ENCODE data around the gene NISCH. TPM values are rescaled to one million over a fixed set of nuclear protein-coding genes. Genes with fewer than 3 reads are reported as not detected.
"Not testable (repeated sequence)": the region's sequence is repeated elsewhere in the genome, so short reads cannot be mapped to it uniquely, and the experiment has no call there.

Gene NISCH
- total RNA-seq, 1 donor, result 70.6 TPM

DNA sequence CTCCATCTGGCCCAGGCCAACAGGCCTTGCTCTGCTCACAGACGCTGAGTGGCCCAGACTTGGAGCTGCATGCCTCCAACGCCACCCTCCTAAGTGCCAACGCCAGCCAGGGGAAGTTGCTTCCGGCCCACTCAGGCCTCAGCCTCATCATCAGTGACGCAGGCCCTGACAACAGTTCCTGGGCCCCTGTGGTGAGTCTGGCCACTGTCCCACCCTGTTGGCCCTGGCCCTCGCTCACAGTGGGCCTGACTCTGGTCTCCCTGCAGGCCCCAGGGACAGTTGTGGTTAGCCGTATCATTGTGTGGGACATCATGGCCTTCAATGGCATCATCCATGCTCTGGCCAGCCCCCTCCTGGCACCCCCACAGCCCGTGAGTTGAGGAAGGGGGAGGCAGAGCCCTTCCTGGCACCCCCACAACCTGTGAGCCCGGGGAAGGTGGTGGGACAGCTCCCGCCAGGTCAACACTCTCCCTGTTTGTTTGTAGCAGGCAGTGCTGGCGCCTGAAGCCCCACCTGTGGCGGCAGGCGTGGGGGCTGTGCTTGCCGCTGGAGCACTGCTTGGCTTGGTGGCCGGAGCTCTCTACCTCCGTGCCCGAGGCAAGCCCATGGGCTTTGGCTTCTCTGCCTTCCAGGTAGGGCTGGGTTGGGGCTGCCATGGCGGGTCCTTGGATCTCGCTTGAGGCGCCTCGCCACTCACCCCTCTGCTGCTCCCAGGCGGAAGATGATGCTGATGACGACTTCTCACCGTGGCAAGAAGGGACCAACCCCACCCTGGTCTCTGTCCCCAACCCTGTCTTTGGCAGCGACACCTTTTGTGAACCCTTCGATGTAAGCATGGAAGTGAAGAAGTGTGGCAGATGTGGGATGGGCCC lies 68.2 kb downstream of the NISCH start:
- DNase-seq (ENCODE audit: low read depth in 2 of 3, low spot score in 2 of 3), result no peak

DNA sequence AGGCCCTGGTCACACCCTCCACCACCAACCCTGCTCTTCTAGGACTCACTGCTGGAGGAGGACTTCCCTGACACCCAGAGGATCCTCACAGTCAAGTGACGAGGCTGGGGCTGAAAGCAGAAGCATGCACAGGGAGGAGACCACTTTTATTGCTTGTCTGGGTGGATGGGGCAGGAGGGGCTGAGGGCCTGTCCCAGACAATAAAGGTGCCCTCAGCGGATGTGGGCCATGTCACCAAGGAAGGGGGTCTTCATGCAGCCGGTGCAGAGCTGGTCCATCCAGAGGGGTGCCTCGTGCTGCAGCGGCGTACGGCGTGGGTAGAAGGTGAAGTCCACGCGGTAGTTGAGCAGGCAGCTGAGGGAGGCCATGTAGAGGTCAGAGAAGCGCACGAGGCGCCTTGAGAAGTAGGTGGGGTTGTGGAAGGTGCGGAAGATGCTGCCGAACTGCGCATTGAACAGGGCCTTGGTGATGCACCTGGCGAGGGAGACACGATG lies 68.9 kb downstream of the NISCH start:
- no peak for DNase-seq (ENCODE audit: low read depth in 2 of 3, low spot score in 2 of 3)

DNA sequence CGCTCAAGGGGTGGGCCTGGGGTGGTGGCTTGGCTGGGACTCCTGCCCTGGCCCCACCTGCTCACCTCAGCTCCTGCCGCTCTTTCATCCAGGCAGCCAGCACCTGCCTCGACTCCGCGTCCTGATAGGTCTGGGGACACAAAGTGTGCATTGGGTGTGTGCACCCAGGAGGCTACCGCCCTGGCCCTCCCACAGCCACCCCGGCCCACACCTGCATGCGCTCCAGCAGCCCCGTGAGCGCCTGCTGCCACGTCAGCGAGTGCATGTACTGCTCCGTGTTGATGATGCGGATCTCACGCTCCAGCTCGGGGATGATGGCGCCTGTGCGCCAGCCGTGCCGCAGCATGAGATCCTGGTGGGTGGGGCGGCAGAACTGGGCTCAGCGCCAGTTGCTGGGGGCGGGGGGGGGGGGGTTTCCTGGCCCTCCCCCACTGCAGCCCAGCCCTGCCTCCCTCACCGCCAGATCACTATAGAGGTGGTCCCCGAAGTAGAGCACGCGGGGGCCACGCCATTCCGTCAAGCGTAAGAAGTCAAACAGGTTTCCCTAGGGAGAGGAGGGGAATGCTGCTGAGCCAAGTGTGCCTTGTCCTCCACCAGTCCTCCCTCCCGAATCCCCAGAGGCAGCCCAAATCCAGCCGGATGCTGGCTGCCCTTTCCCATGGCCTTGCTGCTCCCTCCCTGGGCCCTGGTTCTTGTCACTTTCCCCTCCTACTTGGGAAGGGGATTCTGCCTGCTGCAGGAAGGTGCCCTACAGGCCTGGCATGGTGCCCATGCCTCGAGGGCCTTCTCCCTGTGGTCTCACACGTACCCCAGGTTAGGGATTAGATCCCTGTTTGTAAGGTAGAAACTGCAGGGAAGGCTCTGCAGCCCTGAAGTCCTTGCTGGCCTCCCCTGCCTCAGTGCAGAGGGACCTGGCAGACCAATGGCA lies 69.6 kb downstream of the NISCH start:
- DNase-seq (ENCODE audit: low read depth in 2 of 3, low spot score in 2 of 3), result no peak

DNA sequence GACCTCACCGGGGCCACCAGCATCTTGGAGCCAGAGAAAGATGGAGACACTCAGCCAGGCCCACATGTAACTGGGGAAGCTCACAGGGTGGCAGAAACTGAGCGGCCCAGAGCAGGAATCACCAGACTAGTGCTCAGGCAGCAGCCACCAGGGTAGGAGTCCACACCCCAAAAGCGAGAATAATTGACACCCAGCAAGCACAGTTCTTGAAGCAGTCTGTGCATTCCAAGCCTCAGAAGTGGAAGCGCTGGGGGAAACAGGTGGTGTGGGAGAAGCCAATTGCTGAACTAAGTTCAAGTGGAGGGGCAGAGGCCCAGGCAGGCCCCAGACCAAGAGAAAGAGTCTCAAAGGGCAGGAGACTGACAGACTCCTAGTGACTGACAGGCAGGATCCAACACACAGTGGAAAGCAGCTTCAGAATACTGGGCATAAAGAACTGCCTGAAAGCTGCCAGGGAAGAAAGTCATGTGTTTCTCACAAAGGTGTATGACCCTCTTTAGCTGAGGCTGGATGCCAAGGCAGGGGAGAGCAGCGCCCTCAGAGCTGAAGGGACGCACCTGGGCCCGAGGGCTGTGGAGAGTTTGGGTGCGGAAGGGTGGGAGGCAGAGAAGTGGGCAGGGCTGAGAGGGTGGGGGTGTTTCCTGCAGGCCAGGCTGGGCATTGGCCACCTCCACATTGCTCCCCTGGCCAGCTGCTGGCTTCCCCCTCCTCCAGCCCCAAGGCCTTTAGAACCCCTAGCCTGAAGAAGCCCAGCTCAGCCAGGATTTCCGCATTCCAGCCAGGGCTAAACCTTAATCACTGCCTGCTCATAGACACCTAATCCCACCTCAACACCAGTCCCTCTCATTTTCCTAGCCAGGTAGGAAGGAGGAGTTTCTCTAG lies 70.5 kb downstream of the NISCH start:
- no peak for DNase-seq (ENCODE audit: low read depth in 2 of 3, low spot score in 2 of 3)

DNA sequence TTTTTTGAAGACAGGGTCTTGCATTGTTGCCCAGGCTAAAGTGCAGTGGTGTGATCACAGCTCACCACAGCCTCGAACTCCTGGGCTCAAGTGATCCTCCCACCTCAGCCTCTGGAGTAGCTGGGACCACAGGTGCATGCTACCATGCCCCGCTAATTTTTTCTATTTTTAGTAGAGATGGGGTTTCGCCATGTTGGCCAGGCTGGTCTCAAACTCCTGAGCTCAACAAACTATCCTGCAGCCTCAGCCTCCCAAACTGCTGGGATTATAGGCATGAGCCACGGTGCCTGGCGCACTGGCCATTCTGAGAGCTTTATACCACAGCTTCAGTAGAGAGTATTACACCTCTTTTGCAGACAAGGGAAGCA lies 71.3 kb downstream of the NISCH start:
- DNase-seq (ENCODE audit: low read depth in 2 of 3, low spot score in 2 of 3), result not testable (repeated sequence)

DNA sequence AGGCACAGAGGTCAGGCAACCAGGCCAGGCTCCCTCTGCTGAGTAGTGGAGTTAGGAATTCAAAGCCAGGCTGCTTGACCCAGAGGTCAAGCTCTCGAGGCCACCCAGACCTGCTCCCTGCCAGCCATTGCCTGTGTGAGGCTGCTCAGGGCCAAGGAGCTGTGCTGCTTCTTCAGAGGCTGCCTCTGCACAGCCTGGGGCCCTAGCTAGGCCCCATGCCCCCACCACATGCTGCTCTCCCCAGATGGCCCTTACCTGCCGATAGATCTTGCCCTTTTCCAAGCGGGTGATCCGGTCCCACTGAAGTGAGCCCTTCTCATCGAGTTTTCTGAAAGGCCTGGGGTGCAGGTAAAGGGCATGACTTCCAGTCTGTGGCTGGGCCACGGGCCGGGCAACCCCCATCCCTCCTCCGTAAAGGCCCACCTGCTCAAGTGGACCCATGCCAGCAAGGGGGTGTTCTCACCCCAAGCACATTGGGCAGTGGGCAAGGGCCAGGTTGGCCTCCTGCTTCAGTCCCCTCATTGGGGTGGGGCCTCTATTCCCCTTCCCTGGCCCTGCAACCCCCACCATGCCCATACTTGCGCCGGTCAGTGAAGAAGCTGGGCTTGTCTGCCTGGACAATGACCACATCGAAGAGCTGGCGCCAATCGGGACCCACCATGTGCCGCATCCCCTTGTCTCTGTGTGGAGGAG lies 71.8 kb downstream of the NISCH start:
- no peak for DNase-seq (ENCODE audit: low read depth in 2 of 3, low spot score in 2 of 3)

DNA sequence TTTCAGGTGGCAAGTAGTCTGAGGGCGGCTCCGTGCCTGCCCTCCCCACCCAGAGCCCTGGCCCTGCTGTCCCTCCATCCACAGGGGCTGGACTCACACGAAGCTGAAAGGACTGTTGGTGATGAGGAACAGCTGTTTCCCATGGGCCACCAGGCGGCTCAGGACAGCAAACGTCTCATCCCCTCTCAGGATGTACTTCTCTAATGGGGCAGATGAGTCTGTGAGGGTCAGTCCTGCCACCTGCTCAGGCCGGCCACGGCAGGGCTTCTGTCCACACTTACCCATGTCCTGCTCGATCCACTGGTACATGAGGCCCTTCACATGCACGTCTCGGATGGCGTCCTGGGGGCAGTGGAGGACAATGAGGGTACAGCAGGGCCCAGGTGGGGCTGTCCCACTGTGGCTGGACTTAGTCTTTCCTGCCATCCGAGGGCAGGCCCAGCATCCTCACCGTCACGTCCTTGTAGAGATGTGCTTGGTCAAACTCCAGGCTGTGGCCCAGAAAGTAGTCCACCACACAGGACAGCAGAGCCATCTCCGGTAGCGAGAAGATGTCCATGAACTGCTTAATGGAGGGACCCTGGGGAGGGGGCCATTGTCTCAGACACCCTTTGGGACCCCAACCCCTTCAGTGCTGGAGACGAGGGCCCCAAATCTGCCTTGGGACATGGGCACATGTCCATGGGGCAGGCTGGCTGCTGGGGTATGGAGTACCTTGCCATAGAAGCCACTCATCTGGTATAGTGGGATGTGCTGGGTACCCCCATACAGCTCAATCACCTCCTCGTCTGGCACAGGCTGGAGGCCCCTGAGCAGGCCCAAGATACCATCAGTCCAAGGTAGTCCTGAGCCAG lies 72.6 kb downstream of the NISCH start:
- no peak for DNase-seq (ENCODE audit: low read depth in 2 of 3, low spot score in 2 of 3)

DNA sequence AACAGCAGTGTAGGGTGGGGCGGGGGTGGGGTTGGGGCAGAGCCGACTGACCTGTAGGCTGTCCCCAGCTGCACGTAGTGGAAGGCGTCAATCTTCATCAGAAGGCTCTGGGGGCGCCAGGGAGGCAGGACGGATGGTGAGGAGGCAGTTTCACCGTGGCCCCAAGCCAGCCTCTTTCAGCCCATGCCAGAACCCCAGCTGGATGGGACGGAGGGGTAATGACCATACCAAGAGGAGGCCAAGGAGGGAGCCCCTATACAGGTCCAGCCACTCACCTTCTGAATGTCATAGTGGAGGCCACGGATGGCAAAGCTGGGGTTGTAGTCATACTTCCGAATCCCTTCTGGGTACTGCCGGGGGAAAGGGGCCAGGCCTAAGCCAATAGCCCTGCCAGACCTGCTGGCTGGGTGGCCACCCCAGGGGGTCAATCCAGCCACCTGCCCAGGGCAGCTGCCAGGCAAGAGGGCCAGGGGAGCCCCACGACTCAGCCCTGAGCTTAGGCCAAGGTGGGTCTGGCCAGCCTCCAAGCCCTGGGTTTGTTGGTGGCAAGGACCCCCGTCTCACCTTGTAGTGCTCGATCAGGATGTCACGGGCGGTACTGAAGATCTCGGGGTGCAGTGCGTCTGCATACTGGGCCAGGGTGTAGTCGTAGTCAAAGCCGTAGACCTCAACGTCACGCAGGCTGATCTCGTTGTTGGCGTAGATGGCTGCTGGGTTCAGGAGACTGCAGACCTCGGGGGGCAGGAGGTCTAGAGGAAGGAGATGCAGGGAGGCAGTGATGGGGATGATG lies 73.4 kb downstream of the NISCH start:
- no peak for DNase-seq (ENCODE audit: low read depth in 2 of 3, low spot score in 2 of 3)

DNA sequence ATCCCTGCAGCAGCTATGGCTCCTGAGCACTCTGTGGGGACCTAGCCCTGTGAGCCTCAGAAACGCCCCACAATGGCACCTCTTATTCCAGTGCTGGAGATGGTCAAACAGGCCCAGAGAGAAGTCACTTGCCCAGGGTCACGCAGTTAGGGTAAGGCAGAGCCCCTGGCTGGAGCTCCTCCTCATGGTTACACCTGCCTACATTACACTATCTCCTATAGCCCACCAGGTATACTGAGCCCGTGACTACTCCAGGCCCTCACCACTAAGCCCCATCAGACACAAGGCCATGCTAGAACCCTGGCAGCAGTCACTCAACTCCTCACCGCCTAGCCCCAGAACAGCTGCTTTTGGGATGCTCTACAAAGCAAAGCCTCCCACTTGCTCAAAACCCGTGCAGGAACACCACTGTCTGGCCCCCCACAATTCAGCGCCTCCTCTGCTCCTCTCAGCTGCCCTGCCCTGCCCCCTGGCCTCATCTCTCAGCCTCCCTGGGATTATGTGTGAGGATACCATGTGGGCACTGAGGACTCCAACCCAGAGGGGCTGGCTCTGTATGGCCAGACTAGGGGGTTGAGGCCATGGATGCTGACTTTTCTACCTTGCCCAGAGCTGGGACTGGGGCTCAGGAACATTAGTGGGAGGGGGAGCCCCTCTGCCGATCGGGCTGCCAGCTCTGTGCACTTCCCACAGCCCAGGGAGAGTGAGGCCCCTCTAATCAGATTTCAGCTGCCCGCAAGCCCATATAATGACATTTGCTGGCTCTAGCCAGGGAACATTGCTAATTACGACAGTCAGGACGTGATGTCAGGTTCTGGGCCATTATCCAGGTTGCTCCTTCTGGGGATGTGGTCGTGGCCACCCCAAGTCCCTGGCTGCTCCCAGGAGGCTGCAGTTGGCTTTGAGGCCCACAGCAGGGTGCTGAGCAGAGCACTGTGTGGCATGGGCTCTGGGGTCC lies 74.3 kb downstream of the NISCH start:
- no peak for DNase-seq (ENCODE audit: low read depth in 2 of 3, low spot score in 2 of 3)

DNA sequence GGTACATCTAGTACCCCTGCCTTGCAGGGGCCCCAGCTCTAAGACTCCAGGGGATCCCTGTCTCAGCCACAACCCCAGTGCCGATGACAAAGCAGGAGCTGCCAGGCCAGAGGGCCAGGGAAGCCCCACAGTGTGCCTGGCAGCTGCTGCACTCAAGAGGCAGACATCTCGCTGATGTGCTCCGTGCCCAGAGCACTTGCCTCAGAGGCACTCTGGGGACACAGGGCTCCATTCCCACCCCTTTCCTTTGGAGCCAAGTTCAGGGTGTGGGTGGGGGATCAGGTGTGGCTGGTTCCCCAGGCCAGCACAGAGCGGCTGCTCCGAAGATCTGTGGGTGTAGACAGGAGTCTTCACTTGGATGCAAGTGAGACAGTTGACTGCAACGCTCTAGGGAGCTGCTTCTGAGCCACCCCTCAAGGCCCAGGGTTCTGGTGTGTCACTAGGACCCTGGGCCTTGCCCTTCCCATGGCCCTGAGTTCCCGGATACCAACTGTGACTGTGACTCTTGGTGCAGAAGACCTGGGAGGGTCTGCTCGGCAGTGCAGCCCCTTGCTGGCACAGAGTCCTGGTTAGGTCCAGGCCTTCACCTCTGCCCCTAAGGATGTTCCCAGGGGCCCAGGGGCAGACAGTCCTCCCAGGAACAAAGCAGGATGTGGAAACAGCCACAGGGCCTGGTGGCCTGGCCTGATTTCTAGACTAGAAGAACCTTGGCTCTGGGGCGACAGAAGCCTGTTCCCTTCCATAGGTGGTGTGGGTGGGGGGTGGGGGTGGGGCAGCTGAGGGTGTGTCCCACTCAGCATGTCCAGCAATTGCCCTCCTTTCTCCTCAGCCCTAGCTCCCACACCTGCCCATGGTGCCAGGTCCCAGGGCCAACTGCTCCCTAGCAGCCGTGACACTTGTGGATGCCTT lies 75.8 kb downstream of the NISCH start:
- no peak for DNase-seq (ENCODE audit: low read depth in 2 of 3, low spot score in 2 of 3)

DNA sequence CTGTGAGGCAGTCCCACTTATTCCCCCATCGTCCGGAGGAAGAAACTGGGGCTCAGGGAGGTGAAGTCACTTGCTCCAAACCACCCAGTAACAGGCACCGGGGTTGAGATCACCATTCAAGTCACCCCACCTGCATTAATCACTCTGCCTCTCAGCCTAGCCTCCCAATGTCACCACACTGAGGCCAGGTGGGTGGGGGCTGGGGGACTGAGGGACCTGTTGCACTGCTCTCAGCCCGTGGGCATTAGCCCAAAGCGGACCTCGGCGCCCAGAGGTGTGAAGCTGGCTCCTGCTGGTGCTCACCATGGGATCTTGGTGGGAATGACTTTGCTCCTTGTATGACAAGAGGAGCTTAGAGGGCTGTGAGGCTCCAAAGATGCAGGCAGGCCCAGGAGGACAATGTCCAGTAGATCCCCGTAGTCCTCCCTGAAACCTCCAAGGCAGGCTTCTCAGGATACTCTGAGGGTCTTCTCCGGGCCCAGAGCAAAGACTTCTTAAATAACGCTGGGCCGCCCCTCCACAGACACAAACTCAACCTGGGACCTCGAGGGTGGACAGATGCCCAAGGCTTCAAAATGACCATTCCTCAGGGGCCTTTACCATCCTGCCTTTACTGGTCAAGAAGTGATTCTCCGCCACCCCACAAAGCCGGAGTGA lies 76.6 kb downstream of the NISCH start:
- DNase-seq (ENCODE audit: low read depth in 2 of 3, low spot score in 2 of 3), result no peak

DNA sequence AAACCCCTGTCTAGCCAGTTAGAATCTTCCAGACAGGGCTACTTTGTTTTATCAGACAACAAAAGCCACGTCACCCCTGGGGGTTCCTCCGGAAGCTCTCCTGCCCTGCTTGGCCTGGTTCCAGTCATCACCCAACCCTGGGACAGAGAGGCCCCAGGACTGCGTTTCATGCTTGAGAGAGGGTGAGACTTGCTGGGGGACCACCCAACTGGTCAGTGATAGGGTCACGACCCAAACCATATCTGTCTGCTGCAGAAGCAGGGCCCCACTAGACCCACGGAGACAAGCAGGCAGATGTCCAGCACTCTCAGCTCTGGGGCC lies 77.1 kb downstream of the NISCH start:
- peak in 2 of 3 donors; percentile 74 to 77 for DNase-seq (ENCODE audit: low read depth in 2 of 3, low spot score in 2 of 3)

DNA sequence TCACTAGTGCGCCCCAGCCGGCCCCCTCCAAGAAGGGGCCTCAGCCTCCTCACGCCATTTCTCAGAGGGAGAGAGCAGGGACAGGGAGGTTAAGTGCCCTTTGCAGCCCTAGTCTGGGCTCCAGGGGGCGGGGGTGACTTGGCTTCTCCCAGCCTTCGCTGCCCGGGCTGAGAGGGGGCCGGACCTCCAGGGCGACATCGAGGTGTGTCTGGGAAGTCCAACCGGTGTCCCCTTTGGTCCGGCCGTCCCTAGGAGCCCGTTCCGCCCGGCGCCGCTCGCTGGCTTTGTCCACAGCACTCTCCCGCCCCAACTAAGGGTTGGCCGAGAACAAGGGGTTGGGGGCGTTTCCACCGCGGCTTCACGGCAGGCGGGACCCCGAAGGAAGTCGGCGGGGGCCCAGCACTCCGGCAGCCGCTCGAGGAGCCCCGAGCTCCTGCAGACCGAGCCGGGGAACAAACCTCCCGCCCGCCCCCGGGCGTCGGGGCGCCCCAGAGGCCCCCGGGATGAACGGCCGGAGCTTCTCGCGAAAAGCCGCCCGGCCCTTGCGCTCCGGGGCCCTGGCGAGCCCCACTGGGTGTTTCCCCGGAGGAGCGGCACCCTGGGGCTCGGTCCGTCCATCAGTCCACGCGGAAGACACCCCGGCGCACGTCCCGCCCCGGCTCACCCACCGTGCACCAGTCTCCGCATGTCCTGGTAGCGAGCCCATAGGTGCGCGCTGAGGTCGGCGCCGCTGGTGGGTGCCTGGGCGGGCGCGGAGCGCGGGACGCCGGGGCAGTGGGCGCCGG lies 77.6 kb downstream of the NISCH start:
- DNase-seq (ENCODE audit: low read depth in 2 of 3, low spot score in 2 of 3), result no peak

DNA sequence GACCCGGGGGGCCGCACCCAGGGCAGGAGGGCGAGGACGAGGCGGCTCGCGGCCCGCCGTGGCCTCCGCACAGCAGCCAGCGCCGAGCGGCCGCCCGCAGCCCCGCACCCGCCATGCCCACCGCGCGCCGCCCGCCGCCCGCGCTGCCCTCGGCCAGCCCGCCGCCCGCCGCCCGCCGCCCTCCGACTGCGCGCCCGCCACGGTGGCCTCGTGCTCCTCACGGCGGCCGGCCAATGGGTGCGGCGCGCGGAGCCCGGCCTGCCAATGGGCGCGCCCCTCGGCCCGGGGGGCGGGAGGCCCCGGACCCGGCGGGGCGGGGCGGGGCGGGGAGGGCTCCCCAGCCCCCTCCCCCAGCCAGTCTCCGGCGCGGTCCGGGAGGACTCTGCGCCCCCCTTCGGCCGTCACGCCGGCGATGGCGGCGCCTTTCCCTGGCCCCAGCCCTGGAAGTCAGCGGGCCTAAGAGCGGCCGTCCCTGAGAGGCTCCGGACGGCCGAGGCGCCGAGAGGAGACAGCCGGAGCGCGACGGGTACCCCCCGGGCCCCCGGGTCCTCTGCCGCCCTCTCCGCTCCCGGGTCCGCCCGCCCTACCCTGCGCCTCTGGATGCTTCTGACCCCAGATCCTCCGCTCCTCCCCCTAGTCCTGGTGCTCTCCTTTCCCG lies 78.3 kb downstream of the NISCH start, which contains the start of gene NT5DC2:
Gene NT5DC2 (minus strand): TSS at position 235 of the 658 bp plus-strand sequence. CDS start 120 bp downstream, at position 115.
- DNase-seq (ENCODE audit: low read depth in 2 of 3, low spot score in 2 of 3), result peak in 2 of 3 donors; percentile 63 to 72
